ENCODE measurements around the gene ADAMTSL1. TPM values are rescaled to one million over a fixed set of nuclear protein-coding genes. Genes with fewer than 3 reads are reported as not detected.

The ADAMTSL1 gene
- total and polyA plus RNA-seq, 9 of the 15 experiments (the other 6 are each of a cell fraction or from before 2014, with no cell fraction given): 0.01 TPM; not detected in 8

GRCh38 chr9:18721267-18721994 is 247.5 kb downstream of the ADAMTSL1 start:
- Histone ChIP-seq H3K27ac (ENCODE audit: extremely low read depth, low read depth, low read length) (no peak overlapping the region), H3K4me1 (replicated peaks in 1 of 2; ENCODE audit: control insufficient read depth in 2 of 2, insufficient read depth in 2 of 2, low read length in 2 of 2) (no peaks in the 10 kb centered on the region), H3K9me1 (ENCODE audit: control insufficient read depth, insufficient read depth, low read length) (no peaks in the 10 kb centered on the region), H3K79me2 (ENCODE audit: control insufficient read depth, insufficient read depth, low read length) (no peaks in the 10 kb centered on the region), H4K20me1 (replicated peaks; ENCODE audit: control insufficient read depth, insufficient read depth, low read length) (no peaks in the 10 kb centered on the region), H3K9ac (ENCODE audit: insufficient read depth in 1 of 2, low read depth in 2 of 2, low read length in 2 of 2) (no peak overlapping the region), H3K4me2 (ENCODE audit: insufficient read depth, low read length) (no peak overlapping the region), H3K36me3 (ENCODE audit: control insufficient read depth, insufficient read depth, low read length) (no peaks in the 10 kb centered on the region), H3K27me3 (ENCODE audit: control insufficient read depth in 2 of 2, insufficient read depth in 2 of 2, low read length in 2 of 2) (no peaks in the 10 kb centered on the region), H3K9me3 (replicated peaks; ENCODE audit: control insufficient read depth, insufficient read depth, low read depth, low read length) (no peaks in the 10 kb centered on the region), H3K4me3 (no peak overlapping the region), H2AFZ (ENCODE audit: low read depth, low read length) (no peak overlapping the region)
- BruUV-seq (replicated peaks): no TSS peak
- ATAC-seq (no peak), DNase-seq (ENCODE audit: extremely low read depth in 1 of 4, low spot score in 3 of 4) (no peak), FAIRE-seq (no peak)
- ChIA-PET POLR2A (no interaction called here), CTCF (ENCODE audit: low intra/inter-chr PET ratio) (no interaction called here)
- TF ChIP-seq E2F5 (CRISPR knock-in tag; IDR thresholded peaks at IDR 0.05) (no peak), JUN (IDR thresholded peaks at IDR 0.05; ENCODE audit: borderline replicate concordance, low read depth, low read length) (no peak), JUN (CRISPR knock-in tag; IDR thresholded peaks at IDR 0.05; ENCODE audit: borderline replicate concordance) (no peak), ZBED1 (IDR thresholded peaks at IDR 0.05) (no peak), ZFP36 (IDR thresholded peaks at IDR 0.05; ENCODE audit: low read depth, low read length, partially characterized antibody) (no peak), ZNF512 (tag; IDR thresholded peaks at IDR 0.05) (no peak), ID3 (CRISPR knock-in tag; IDR thresholded peaks at IDR 0.05) (no peak), ID3 (tag; IDR thresholded peaks at IDR 0.05) (no peak), SP2 (IDR thresholded peaks at IDR 0.05; ENCODE audit: extremely low read depth, low read depth, low read length, poor library complexity, severe bottlenecking) (no peak), TAF15 (IDR thresholded peaks at IDR 0.05; ENCODE audit: low read depth, low read length) (no peak), GATA2 (CRISPR knock-in tag; IDR thresholded peaks at IDR 0.05) (no peak), PHTF2 (CRISPR knock-in tag; IDR thresholded peaks at IDR 0.05) (no peak), BRCA1 (IDR thresholded peaks at IDR 0.05) (no peak), BRCA1 (CRISPR knock-in tag; IDR thresholded peaks at IDR 0.05) (no peak)
- intact Hi-C loops (cut with micrococcal nuclease): no loop called here
- 0% methylated on average over 10 of the region's 10 CpGs for WGBS (ENCODE audit: insufficient coverage, low coverage, missing lambda C conversion rate)
- in situ Hi-C loops (cut with MboI): no loop called here

Measured in K562 (cell line).